HG02588 (cell line): ENCODE data around the gene CCDC182.

ENCODE experiments used
- ATAC-seq: cut with Tn5 transposase; IDR thresholded peaks from one replicate; pipeline ENCODE4 v1.9.1; 2021; ENCODE audit warnings: mild to moderate bottlenecking, moderate library complexity; ENCODE audit not compliant: unreplicated experiment

CCDC182 gene

GRCh38 chr17:57745242-57745641 lies at the start of gene CCDC182:
CCDC182 (minus strand) TSS chr17:57745299; CDS start chr17:57745272, 27 bp downstream.
- ATAC-seq = no peak

- ATAC-seq = no peak
These were observed 49.7 kb upstream of the CCDC182 start for GRCh38 chr17:57794841-57795240.

GRCh38 chr17:57788725-57789124 lies 43.6 kb upstream of the CCDC182 start:
- ATAC-seq = no peak

DNA sequence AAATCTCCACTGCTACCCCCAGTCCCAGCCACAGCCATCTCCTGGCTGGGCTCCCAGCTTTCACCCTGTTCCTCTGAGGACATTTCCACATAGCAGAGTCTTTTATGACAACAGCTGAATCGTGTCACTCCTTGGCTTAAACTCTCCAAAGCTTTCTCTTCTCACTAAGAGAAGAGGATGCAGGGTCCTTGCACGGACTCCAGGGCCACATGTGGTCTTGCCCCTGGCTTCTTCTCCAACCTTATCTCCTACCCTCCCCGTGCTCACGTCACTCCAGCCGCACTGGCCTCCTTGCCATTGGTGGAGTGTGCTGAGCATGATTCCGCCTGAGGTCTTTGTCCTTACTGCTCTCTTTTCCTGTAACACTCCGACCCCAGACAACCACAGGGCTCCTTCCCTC lies 39.9 kb upstream of the CCDC182 start:
- ATAC-seq = no peak

DNA sequence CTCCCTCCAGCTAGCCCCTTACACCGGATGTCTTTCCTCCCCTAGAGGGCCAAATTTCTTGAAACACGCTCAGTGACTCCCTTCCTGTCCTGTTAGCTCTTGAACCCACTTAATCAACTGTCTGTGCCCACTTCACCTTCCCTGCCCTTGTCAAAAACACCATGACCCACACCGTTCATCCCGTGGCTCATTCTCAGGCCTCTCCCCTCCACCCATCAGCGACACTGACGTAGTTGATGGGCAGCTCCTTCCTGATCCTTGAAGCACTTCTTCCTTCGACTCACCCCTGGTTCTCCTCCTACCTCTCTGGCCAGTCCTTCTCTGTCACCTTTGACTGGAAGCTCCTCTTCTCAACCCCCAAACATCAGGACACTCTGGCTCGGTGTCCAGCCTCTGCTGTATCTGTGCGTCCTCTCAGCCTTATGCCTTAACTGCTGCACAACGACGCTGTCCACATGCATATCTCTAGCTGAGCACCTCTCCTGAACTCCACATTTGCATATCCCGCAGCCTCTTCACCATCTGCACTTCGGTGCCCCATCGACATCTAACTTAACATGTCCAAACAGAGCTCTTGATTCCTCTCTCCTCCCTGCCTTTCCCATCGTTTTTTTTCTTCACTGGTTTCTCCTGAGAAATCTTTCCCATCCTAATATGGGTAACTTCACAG lies 39.3 kb upstream of the CCDC182 start:
- no peak for ATAC-seq

GRCh38 chr17:57783338-57783742 lies 38.2 kb upstream of the CCDC182 start:
- ATAC-seq = no peak

GRCh38 chr17:57782647-57783337 lies 37.7 kb upstream of the CCDC182 start:
- no peak for ATAC-seq

- no peak for ATAC-seq
These were observed 37.0 kb upstream of the CCDC182 start for GRCh38 chr17:57782062-57782490.

GRCh38 chr17:57781386-57782061 lies 36.4 kb upstream of the CCDC182 start:
- no peak for ATAC-seq

DNA sequence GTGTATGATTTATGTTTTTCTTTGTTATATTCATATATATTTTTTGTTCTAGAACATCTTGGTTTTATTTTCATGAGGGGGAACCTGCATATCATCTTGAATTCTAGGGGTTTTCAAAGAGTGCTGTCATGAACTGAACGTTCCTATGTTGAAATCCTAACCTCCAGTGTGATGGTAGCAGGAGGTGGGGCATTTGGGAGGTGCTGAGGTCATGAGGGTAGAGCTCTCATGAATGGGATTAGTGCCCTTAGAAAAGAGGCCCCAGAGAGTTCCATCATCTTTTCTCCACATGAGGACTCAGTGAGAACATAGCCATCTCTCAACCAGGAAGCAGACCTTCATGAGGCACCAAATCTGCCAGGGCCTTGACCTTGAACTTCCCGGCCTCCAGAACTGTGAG lies 34.6 kb upstream of the CCDC182 start:
- no peak for ATAC-seq

GRCh38 chr17:57778306-57778705 lies 33.2 kb upstream of the CCDC182 start:
- ATAC-seq = no peak

DNA sequence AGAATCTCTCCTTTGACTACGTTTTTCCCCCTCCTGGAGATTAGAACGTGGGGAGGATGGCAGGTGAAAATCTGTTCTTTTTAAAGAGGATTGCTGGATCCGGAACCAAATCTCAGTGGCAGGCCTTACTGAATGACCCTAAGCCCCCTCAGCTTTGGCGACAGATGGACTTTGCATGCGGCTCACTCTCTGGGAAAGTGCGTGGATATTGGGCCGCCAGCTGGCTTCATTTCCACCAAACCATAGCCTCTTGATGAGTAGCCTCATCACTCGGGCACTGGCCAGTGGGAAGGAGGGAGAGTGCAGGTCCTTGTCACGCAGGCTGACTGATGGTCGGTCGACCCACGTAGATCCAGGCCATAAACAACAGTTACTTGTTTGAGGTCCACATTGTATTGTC lies 31.3 kb upstream of the CCDC182 start:
- no peak for ATAC-seq

GRCh38 chr17:57774872-57775271 lies 29.8 kb upstream of the CCDC182 start:
- no peak for ATAC-seq

DNA sequence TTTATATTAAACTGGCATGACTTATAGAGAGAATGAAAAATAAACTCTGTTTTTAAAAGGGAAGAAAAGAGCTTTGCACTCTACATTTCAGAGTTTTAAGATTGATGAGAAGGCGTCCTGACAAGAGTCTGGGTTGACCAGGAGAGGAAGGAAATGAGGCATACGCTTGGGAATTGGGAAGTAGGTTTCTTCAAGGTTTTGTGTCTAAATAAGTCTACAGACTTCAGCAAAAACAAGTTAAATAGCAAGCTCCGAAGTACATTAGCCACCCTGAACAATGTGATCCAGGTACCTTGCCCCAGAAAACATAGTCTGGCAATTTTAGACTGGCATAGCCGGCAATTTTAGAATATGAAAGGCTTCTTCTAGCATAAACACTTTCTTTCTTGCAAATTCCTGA lies 28.5 kb upstream of the CCDC182 start:
- no peak for ATAC-seq

DNA sequence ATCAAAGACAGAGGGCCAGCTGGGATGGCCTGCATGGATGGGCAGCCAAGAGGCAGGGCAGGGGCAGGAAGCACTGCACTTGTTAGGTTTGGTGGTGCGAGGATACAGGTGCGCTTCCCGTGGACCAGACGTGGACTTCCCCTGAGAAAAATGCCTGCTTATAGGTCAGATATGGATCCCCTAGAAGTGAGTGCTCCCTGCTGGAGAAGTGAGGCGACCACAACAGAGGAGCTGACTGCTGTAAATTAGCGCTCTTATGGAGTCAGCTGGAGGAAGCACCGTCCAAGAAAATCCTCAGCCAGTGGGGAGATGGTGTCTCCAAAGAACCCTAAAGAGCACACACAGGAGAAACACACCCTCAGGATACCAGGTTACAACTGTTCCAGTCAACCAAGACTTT lies 27.7 kb upstream of the CCDC182 start:
- no peak for ATAC-seq

DNA sequence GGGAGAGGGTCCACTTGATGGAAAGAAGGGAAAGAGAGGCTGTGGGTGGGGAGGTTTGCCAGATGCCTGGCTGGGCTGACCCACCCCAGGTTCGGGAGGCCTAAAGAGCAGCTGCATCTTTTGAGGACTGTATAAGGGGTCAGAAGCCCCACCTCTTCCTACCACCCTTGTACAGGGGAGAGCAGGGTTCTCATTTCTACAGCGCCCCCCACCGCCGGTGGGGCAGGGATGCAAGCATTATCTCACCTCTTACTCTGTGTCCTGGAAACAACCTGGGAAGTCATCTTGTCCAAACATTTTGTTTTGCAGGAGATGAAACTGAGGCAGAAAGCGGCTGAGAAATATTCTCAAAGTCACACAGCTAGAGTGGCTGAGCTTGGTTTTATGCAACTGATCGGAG lies 22.5 kb upstream of the CCDC182 start:
- no peak for ATAC-seq

- no peak for ATAC-seq
These were observed 21.3 kb upstream of the CCDC182 start for GRCh38 chr17:57766318-57766943.

DNA sequence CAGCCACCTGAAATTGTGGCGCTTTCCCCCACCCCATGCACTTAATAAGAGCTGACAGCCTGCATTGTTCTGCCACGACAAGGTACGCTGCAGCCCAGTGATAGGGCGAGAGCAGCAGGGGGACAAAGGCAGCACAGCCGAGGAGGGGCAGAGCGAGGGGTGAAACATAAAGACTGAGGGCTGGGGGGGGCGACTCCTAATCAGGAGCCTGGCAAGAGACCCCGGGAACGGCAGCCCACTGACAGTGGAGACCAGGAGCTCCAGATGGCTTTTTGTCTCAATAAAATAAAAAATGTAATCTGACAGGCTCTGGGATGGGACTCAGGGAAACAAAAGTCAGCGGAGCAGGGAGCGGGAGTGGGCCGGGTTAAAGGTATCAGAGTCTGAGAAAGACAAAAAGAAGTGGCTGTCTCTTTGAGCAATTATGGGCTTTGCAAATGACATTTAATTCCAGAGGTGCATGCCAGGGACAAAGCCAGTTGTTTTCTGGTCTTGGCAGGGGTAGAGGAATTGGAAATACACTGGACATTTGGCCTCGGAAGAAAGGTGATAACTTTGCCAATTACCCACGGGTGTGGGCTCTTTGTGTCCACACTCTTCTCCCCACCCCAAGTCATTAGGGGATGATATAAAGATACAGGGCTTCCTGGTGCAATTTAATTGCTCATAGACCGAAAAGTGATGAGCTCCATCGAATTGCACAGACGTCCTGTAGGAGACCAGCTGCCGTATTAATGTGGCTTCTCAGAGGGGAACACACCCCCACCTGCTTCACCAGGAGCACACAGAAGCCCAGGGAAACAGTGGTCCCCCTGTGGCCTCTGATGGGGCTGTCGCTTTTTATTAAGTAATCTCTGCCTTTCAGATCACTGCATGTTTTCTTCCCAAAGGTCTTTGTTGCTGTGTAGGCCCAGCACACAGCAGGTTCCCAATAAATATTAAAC lies 17.6 kb upstream of the CCDC182 start:
- ATAC-seq = no peak

GRCh38 chr17:57761887-57762286 lies 16.8 kb upstream of the CCDC182 start:
- no peak for ATAC-seq

DNA sequence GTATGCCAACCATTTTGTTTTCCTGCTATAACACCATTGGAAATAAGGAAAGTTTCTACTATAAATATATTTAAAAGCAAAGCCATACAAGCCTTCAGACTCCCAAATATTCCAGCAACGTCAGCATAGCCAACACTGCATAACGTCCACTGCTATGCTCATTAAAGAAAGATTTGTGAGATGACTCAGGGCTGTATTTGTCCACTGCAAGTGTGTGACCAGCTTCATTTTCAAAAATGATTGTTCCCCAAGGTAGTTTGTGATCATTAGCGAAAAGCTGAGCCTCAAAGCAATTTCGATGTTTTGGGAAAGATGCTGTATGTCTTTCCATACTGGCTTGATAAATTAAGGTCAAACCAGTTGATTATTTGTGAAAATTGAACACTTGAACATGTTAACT lies 14.9 kb upstream of the CCDC182 start:
- ATAC-seq = no peak

GRCh38 chr17:57758654-57759053 lies 13.6 kb upstream of the CCDC182 start:
- no peak for ATAC-seq
